IPS-11a (cell line): Measurements from ENCODE around the gene DNAJC3.
"Not testable (repeated sequence)": the region's sequence is repeated elsewhere in the genome, so short reads cannot be mapped to it uniquely, and the experiment has no call there.

Experiments
- H3K4me3 ChIP-seq: one replicate; pipeline ENCODE4 v1.5.1; 2013; ENCODE audit warnings: low read depth, low read length, control low read depth

DNAJC3 gene

DNA sequence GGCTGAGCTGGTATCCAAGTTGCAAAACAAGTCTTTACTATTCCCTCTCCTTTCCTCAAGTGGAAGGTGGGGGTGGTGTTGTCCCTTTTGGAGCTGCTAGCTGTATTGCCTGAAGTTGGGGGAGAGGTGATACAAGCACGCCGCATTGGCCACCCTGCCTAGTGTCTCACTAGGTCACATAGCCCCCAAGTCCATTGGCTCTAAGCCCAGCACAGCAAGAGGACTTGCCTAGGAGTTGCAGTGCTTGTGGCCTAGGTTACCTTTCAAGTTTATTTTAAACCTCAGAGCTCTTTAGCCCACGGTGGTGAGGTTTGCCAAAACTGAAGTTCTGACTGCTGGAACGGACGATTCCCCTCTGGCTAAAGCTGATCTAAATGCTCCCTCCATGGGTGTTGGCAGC is 5.3 kb upstream of the DNAJC3 start:
- no peak overlapping the region for H3K4me3 ChIP-seq

DNA sequence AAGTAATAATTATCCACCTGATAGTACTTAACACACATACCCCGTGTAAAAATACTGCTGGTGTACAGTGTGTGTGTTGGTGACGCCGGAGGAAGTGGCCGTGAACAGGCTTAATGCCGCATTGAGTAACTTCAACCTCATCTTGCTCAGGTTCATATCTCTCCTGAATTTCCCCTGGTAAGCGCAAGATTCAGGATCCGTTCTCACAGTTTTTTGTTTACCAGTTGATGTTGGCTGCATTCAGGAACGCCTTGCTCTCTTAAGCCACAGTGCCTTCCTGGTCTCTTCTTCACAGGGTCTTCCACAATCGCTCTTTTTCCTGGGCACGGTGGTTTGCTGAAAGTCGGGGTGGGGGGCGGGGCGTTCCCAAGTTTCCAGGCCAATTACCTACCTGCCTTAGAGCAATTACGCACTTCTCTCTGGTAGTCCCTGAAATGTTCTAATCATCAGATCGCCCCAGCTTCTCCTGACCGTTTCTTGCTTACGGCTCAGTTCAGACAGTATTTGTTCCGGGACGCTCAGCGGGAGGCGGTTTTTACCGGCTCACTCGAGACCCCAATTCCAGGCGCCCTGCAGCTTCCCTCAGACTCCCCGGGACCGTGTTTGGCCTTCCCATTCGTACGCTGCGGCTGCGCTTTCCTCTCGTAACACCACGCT is 706 bp upstream of the DNAJC3 start:
- peak overlapping the region; percentile 87 for H3K4me3 ChIP-seq

DNA sequence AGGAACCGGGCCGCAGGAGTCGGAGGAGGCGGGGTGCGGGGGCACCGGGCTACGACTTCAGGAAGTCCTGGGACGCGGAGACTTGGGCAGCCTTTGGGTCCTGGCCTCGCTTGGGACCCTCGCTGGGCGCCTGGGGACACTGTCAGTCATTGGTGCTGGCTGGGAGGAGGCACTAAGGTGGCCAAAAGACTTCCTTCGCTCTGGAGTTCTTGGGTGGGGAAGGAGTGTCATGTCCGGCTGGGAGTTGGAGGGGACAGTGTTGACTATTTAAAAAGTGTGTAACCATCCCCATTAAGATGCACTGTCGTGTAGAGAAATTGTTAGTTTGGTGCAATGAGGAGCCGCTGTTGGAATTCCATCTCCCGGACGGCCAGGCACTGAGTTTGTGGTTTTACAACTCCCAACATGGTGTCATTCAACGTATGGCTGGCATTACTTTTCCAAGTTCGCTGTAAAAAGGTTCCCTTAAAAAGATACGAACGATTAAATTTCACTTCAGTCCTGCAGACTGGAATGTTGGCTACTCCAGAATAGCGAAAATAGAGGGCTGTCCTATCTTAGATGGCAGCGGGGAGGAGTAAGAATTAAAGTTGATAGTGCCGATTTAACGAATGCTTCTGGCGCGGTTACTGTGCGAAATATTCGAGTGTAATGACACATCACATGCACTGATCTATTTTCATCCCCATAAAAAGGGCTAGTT is 776 bp downstream of the DNAJC3 start:
- H3K4me3 ChIP-seq: peak overlapping the region; percentile 86

DNA sequence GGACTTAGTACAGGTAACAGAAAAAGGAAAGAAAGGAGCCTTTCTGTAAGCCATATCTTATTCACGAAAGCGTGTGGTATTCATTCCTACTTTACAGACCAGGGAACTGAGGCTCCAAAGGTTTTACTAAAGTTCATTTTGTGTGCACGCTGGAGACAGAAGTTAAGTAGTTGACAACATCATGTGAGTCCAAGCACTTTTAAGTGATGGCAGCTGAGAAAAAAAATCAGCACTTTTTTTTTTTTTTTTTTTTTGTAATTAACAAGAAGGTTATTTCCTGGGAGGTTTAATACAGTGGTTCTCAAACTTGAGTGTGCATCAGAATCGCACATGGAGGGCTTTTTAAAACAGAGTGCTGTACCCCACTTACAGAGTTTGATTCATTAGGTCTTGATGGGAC is 2.0 kb downstream of the DNAJC3 start:
- no peak overlapping the region for H3K4me3 ChIP-seq

GRCh38 chr13:95679722-95680121 is 2.8 kb downstream of the DNAJC3 start:
- H3K4me3 ChIP-seq: no peak overlapping the region

DNA sequence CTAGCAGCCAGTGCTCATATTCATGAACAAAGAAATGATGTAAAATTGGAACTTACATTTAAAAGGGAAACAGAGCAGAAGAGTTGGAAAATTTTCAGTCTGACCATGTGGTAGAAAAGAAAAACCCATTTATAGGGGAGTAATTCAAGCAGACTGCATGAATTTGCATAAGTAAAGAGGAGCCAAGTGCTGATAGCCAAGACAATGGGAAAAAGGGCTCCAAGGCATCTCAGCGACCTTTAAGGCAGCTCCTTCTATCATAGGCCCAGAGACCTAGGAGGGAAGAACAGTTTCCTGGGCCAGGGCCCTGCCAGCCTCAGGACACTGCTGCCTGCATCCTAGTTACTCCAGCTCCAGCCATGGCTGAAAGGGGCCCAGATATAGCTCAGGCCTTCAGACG is 7.5 kb downstream of the DNAJC3 start:
- H3K4me3 ChIP-seq: no peak overlapping the region

GRCh38 chr13:95684960-95685359 is 8.0 kb downstream of the DNAJC3 start:
- not testable (repeated sequence) for H3K4me3 ChIP-seq

- H3K4me3 ChIP-seq: no peak overlapping the region
These were observed 12.6 kb downstream of the DNAJC3 start for GRCh38 chr13:95689582-95689926.

GRCh38 chr13:95690986-95691385 is 14.0 kb downstream of the DNAJC3 start:
- not testable (repeated sequence) for H3K4me3 ChIP-seq

DNA sequence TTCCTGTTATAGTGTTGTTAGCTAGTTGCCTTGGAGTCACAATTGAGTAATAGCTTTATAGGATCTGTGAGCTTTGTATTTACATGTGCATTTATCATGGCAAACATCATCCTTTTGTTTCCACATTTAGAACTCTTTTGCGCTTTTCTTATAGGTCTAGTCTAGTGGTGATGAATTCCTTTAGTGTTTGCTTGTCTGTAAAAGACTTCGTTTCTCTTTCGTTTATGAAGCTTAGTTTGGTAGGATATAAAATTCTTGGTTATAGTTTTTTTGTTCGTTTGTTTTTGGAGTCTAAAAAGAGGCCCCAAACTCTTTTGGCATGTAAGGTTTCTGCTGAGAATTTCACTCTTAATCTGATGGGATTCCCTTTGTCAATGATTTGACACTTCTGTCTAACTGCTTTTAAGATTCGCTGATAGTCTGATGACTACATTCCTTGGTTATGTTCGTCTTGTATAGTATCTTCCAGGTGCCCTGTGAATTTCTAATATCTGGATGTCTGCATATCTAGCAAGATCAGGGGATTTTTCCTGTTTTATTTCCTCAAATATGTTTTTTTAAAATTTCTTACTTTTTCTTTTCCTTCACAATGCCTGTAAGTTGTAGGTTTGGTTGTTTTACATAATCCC is 20.2 kb downstream of the DNAJC3 start:
- H3K4me3 ChIP-seq: no peak overlapping the region

DNA sequence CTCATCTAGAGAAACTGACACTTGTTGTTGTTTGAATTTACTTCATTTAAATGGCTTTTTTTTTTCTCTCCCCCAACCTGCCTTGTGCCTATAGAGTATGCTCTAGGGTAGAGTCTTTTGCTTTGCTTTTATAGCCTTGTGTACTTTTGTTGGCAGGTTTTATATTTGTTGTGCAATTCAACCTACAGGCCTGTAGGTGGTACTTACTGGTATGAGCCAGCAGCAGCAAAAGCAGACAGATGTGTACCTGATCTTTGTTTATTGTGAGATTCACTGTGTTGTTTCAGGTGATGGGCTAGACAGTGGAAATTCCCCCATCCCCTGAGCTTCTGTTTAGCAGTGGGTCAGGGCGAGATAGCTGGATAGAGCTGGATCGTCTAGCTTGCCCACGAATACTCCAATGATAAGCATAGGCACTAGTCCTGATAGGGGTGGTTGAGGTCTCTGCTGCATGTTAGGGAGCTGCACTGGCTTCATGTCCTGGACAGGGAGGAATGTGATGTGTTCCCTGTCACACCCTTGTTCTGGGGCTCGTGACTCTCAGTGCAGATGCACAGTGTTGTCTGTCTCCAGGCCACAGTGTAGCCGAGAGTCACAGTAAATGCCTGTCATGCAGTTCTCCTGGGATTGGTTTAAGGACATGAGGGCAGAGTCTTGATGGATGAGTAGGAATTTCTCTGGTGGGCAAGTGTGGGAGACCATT is 21.3 kb downstream of the DNAJC3 start:
- H3K4me3 ChIP-seq: no peak overlapping the region

GRCh38 chr13:95703576-95703975 is 26.6 kb downstream of the DNAJC3 start:
- H3K4me3 ChIP-seq: no peak overlapping the region

GRCh38 chr13:95704510-95704909 is 27.6 kb downstream of the DNAJC3 start:
- H3K4me3 ChIP-seq: no peak overlapping the region

DNA sequence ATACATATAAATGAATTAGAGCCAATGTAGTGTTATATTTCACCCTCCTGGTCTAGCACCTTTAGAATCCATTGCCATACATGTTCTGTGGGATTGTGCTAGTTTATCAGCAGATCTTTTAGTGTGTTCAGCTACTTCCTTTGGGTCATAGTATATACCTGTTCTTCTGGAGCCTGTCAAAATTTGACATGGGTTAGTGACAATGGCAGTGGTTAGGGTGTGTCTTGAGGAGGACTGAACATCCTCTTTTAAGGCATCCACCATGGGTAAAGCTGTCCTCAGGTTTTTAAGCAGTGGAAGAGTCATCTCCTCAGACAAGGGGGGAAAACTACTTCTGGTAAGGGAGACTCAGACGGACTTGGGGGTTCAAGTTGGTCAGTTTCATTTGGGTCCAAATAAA is 29.4 kb downstream of the DNAJC3 start:
- no peak overlapping the region for H3K4me3 ChIP-seq

DNA sequence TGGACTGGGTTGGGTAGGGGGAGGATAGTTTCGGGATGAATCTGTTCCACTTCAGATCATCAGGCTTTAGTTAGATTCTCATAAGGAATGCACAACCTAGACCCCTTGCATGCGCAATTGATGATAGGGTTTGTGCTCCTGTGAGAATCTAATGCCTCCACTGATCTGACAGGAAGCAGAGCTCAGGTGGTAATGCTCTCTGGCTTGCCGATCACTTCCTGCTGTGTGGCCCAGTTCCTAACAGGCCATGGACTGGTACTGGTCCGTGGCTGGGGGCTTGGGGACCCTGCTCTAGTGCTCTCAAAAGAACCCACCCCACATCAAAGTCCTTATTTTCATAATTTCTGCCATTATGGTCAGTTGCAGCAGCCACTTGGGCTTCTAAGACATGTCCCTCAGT is 30.1 kb downstream of the DNAJC3 start:
- H3K4me3 ChIP-seq: no peak overlapping the region

- H3K4me3 ChIP-seq: no peak overlapping the region
These were observed 30.8 kb downstream of the DNAJC3 start for GRCh38 chr13:95707442-95708390.

DNA sequence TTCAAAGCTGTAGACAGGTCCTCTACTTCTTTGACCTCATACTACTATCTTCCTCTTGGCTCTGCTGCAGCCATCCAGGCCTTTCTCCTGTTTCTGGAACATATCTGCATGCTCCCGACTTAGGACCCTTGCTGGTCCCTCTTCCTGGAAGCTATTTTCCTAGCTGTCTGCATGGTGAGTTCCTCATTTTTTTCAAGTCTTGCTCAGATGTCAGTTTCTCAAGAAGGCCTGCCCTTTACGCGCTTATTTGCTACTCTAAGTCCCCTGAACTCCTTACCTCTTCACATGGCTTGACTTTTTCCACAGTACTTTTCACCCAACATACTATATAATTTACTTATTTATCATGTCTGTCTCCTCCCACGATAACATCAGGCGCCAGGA is 31.4 kb downstream of the DNAJC3 start:
- no peak overlapping the region for H3K4me3 ChIP-seq

- H3K4me3 ChIP-seq: no peak overlapping the region
These were observed 32.0 kb downstream of the DNAJC3 start for GRCh38 chr13:95708811-95709500.

GRCh38 chr13:95710313-95710712 is 33.4 kb downstream of the DNAJC3 start:
- H3K4me3 ChIP-seq: no peak overlapping the region

DNA sequence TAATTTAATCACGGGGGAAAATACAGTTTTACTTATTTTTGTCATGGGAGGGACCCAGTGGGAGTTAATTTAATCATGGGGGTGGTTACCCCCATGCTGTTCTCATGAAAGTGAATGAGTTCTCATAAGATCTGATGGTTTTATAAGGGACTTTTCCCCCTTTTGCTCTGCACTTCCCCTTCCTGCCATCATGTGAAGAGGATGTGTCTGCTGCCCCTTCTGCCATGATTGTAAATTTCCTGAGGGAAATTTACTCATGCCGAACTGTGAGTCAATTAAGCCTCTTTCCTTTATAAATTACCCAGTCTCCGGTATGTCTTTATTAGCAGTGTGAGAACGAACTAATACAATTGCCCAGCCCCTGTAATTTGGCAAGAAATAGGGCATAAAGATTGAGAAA is 35.9 kb downstream of the DNAJC3 start:
- H3K4me3 ChIP-seq: not testable (repeated sequence)
